HG03135 (cell line): ENCODE data around the gene C15orf39.

Experiments used
- ATAC-seq: cut with Tn5 transposase; IDR thresholded peaks from one replicate; pipeline ENCODE4 v1.9.1; 2021; ENCODE audit warnings: mild to moderate bottlenecking, moderate library complexity; ENCODE audit not compliant: unreplicated experiment

C15orf39 gene

GRCh38 chr15:75171408-75171807, 30.3 kb upstream of the C15orf39 start:
- no peak for ATAC-seq

GRCh38 chr15:75172284-75172820, 29.3 kb upstream of the C15orf39 start:
- no peak for ATAC-seq

- no peak for ATAC-seq
Observed at GRCh38 chr15:75174102-75174501, 27.6 kb upstream of the C15orf39 start.

- no peak for ATAC-seq
Observed at GRCh38 chr15:75174729-75175128, 27.0 kb upstream of the C15orf39 start.

GRCh38 chr15:75176396-75176761, 25.3 kb upstream of the C15orf39 start:
- no peak for ATAC-seq

- no peak for ATAC-seq
Observed at GRCh38 chr15:75177360-75178071, 24.2 kb upstream of the C15orf39 start.

GRCh38 chr15:75178171-75178937, 23.3 kb upstream of the C15orf39 start:
- ATAC-seq = no peak

GRCh38 chr15:75178938-75179745, 22.5 kb upstream of the C15orf39 start:
- ATAC-seq = no peak

- ATAC-seq = no peak
Observed at GRCh38 chr15:75179746-75180140, 21.9 kb upstream of the C15orf39 start.

- ATAC-seq = no peak
Observed at GRCh38 chr15:75181780-75182179, 19.9 kb upstream of the C15orf39 start.

- no peak for ATAC-seq
Observed at GRCh38 chr15:75182187-75183131, 19.2 kb upstream of the C15orf39 start.

- no peak for ATAC-seq
Observed at GRCh38 chr15:75185271-75186029, 16.2 kb upstream of the C15orf39 start.

GRCh38 chr15:75186044-75186443, 15.6 kb upstream of the C15orf39 start:
- no peak for ATAC-seq

- ATAC-seq = no peak
Observed at GRCh38 chr15:75188499-75188898, 13.2 kb upstream of the C15orf39 start.

- no peak for ATAC-seq
Observed at GRCh38 chr15:75191235-75191634, 10.4 kb upstream of the C15orf39 start.

GRCh38 chr15:75192307-75192706, 9.4 kb upstream of the C15orf39 start:
- ATAC-seq = no peak

GRCh38 chr15:75193272-75193671, 8.4 kb upstream of the C15orf39 start:
- ATAC-seq = no peak

- ATAC-seq = no peak
Observed at GRCh38 chr15:75193976-75194375, 7.7 kb upstream of the C15orf39 start.

- no peak for ATAC-seq
Observed at GRCh38 chr15:75194397-75194796, 7.3 kb upstream of the C15orf39 start.
